Prostate gland (tissue), 2 donors: ENCODE results near the gene MDGA2.

Experiments used
- POLR2A ChIP-seq: fragments of 450-650 bp; IDR thresholded peaks from one replicate; pipeline ENCODE4 v1.6.1; 2016; ENCODE audit warnings: antibody characterized with exemption, mild to moderate bottlenecking
- TF ChIP-seq, protein P1 (sequence below), 4 experiments: fragments of 200-600 bp in 2 of 4; fragments of 450-650 bp in 2 of 4; sonication (generic) in 2 of 4; IDR thresholded peaks; 1 replicate in 3 of 4; 2 replicates in 1 of 4; pipeline ENCODE4 v1.5.1; 2016 to 2019; ENCODE audit warnings: antibody characterized with exemption in 4 of 4, mild to moderate bottlenecking in 2 of 4, moderate library complexity in 2 of 4

DNA sequence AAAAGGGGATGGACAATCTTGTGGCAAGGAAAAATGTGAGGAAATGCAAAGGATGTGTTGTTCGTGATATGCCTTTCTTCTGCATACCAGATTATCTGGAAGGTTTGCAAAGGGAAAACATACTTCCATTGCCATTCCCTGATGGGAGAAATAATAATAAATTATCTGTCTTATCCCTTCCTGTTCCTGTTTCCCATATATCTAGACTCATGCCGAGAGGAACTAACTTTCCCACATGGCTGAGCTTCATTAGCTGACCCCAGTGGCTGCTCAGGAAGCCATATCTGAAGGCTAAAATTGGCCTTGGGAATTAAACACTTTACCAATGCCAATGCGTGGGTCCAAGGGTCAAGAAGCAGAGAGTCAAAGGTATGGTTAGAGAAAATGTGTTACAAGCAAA, 439.8 kb downstream of the MDGA2 start:
- TF ChIP-seq POLR2A: no peak
- TF ChIP-seq, protein P1, sequence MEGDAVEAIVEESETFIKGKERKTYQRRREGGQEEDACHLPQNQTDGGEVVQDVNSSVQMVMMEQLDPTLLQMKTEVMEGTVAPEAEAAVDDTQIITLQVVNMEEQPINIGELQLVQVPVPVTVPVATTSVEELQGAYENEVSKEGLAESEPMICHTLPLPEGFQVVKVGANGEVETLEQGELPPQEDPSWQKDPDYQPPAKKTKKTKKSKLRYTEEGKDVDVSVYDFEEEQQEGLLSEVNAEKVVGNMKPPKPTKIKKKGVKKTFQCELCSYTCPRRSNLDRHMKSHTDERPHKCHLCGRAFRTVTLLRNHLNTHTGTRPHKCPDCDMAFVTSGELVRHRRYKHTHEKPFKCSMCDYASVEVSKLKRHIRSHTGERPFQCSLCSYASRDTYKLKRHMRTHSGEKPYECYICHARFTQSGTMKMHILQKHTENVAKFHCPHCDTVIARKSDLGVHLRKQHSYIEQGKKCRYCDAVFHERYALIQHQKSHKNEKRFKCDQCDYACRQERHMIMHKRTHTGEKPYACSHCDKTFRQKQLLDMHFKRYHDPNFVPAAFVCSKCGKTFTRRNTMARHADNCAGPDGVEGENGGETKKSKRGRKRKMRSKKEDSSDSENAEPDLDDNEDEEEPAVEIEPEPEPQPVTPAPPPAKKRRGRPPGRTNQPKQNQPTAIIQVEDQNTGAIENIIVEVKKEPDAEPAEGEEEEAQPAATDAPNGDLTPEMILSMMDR (IDR thresholded peaks at IDR 0.05): no peak
